ENCODE measurements around the gene MUC4. TPM values are rescaled to one million over a fixed set of nuclear protein-coding genes. Genes with fewer than 3 reads are reported as not detected.

Gene MUC4
- total and polyA plus RNA-seq, 4 donors: not detected

DNA sequence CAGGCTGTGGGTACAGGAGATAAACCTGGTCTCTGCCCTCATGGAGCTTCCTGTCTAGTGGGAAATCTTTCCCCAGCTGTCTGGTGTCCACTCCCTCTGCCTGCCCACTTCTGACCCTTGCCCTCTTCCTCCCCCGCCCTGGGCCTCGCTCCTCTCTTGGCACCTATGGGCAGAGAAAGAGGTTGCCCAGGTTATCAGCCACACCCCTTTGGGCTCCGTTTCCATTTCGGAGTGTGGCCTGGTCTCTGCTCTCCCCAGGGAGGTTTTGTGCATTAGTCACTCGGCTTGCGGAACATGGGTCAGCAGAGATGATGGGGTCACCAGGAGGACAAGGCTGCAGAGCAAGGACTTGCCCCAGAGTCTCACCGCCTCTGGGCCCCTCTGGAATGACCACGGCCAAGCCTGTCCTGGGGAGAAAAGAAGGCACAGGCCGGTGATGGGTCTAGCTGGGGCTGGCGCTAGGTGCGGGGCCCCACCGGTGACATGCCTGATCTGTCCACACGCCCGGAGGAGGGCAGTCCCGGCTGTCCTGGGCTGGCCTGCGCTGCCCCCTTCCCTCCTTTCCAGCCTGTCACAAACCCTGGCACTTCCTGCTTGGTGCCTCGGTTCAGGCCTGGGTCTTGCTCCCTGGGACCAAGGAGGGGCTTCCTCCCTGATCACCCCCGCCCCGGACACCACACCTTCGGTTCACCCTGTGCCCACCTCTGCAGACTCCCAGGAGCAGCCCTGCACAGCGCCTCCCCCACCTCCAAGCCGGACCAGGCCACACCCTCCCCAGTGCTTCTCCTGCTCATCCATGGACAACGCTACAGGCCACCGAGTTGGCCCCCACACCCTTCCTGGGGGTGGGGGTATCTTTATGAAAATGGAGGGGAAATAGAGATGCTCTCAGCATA lies 35.6 kb upstream of the MUC4 start:
- Histone ChIP-seq H3K27ac (ENCODE audit: low read depth in 1 of 2, low read length in 2 of 2) (no peak overlapping the region), H3K9ac (ENCODE audit: low read depth in 1 of 2, low read length in 2 of 2) (no peak overlapping the region), H3K36me3 (ENCODE audit: control insufficient read depth in 4 of 4, insufficient read depth in 3 of 4, low read depth in 1 of 4, low read length in 3 of 4) (no peaks in the 10 kb centered on the region), H3K27me3 (ENCODE audit: control insufficient read depth in 4 of 4, insufficient read depth in 4 of 4, low read length in 3 of 4) (no peaks in the 10 kb centered on the region), H3K9me3 (ENCODE audit: control insufficient read depth in 4 of 4, low read length in 3 of 4) (no peaks in the 10 kb centered on the region), H3K4me3 (ENCODE audit: low read depth in 1 of 3, low read length in 3 of 3) (no peak overlapping the region), H3K4me1 (ENCODE audit: control insufficient read depth in 4 of 4, insufficient read depth in 4 of 4, low read length in 3 of 4) (peaks cover 6 to 15% (median 12%) of the 10 kb centered on the region in 4 donors)
- 80% methylated on average over 24 of the region's 24 CpGs for WGBS
- DNase-seq (ENCODE audit: low spot score): no peak
- TF ChIP-seq EGR1 (IDR thresholded peaks at IDR 0.05; ENCODE audit: low read depth in 2 of 2) (peak; percentile 77 to 80), SP1 (IDR thresholded peaks at IDR 0.05) (peak; percentile 64), JUND (IDR thresholded peaks at IDR 0.05) (peak; percentile 32 to 78), FOXA1 (IDR thresholded peaks at IDR 0.05) (peak; percentile 22), RXRA (IDR thresholded peaks at IDR 0.05) (peak; percentile 79 to 92), HNF4A (conservative IDR thresholded peaks at IDR 0.05) (peak; percentile 38 to 76), GABPA (IDR thresholded peaks at IDR 0.05 in 1 of 2, conservative IDR thresholded peaks at IDR 0.05 in 1 of 2) (peak in 1 of 2 donors; percentile 29), FOXA2 (IDR thresholded peaks at IDR 0.05) (no peak)
- TF ChIP-seq, protein P1, sequence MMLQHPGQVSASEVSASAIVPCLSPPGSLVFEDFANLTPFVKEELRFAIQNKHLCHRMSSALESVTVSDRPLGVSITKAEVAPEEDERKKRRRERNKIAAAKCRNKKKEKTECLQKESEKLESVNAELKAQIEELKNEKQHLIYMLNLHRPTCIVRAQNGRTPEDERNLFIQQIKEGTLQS (IDR thresholded peaks at IDR 0.05): no peak

DNA sequence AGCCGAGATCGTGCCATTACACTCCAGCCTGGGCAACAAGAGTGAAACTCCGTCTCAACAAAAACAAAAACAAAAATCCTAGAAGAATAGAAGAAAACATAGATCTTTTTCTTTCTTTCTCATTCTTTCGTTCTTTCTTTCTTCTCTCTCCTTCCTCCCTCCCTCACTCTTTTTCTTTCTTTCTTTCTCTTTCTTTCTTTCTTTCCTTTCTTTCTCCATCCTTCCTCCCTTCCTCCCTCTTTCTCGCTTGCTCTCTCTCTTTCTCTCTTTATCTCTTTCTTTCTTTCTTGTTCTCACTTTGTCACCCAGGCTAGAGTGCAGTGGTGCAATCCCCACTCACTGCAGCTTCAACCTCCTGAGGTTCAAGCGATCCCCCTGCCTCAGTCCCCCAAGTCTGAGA lies 33.8 kb upstream of the MUC4 start:
- Histone ChIP-seq H3K4me3 (ENCODE audit: low read depth in 1 of 3, low read length in 3 of 3) (no peak overlapping the region), H3K9me3 (ENCODE audit: control insufficient read depth in 4 of 4, low read length in 3 of 4) (no peaks in the 10 kb centered on the region), H3K27ac (ENCODE audit: low read depth in 1 of 2, low read length in 2 of 2) (no peak overlapping the region), H3K27me3 (ENCODE audit: control insufficient read depth in 4 of 4, insufficient read depth in 4 of 4, low read length in 3 of 4) (no peaks in the 10 kb centered on the region), H3K9ac (ENCODE audit: low read depth in 1 of 2, low read length in 2 of 2) (no peak overlapping the region), H3K4me1 (ENCODE audit: control insufficient read depth in 4 of 4, insufficient read depth in 4 of 4, low read length in 3 of 4) (peaks cover 0 to 3% (median under 1%) of the 10 kb centered on the region in 4 donors), H3K36me3 (ENCODE audit: control insufficient read depth in 4 of 4, insufficient read depth in 3 of 4, low read depth in 1 of 4, low read length in 3 of 4) (no peaks in the 10 kb centered on the region)
- TF ChIP-seq, protein P2, sequence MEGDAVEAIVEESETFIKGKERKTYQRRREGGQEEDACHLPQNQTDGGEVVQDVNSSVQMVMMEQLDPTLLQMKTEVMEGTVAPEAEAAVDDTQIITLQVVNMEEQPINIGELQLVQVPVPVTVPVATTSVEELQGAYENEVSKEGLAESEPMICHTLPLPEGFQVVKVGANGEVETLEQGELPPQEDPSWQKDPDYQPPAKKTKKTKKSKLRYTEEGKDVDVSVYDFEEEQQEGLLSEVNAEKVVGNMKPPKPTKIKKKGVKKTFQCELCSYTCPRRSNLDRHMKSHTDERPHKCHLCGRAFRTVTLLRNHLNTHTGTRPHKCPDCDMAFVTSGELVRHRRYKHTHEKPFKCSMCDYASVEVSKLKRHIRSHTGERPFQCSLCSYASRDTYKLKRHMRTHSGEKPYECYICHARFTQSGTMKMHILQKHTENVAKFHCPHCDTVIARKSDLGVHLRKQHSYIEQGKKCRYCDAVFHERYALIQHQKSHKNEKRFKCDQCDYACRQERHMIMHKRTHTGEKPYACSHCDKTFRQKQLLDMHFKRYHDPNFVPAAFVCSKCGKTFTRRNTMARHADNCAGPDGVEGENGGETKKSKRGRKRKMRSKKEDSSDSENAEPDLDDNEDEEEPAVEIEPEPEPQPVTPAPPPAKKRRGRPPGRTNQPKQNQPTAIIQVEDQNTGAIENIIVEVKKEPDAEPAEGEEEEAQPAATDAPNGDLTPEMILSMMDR (IDR thresholded peaks at IDR 0.05; ENCODE audit: low read depth, low read length, missing input control): no peak
- TF ChIP-seq, protein P3, sequence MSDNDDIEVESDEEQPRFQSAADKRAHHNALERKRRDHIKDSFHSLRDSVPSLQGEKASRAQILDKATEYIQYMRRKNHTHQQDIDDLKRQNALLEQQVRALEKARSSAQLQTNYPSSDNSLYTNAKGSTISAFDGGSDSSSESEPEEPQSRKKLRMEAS (IDR thresholded peaks at IDR 0.05): no peak
- TF ChIP-seq HNF4A (conservative IDR thresholded peaks at IDR 0.05) (no peak), JUND (IDR thresholded peaks at IDR 0.05) (no peak), EGR1 (IDR thresholded peaks at IDR 0.05; ENCODE audit: low read depth in 2 of 2) (no peak), TAF1 (conservative IDR thresholded peaks at IDR 0.05) (no peak)
- TF ChIP-seq, protein P4, sequence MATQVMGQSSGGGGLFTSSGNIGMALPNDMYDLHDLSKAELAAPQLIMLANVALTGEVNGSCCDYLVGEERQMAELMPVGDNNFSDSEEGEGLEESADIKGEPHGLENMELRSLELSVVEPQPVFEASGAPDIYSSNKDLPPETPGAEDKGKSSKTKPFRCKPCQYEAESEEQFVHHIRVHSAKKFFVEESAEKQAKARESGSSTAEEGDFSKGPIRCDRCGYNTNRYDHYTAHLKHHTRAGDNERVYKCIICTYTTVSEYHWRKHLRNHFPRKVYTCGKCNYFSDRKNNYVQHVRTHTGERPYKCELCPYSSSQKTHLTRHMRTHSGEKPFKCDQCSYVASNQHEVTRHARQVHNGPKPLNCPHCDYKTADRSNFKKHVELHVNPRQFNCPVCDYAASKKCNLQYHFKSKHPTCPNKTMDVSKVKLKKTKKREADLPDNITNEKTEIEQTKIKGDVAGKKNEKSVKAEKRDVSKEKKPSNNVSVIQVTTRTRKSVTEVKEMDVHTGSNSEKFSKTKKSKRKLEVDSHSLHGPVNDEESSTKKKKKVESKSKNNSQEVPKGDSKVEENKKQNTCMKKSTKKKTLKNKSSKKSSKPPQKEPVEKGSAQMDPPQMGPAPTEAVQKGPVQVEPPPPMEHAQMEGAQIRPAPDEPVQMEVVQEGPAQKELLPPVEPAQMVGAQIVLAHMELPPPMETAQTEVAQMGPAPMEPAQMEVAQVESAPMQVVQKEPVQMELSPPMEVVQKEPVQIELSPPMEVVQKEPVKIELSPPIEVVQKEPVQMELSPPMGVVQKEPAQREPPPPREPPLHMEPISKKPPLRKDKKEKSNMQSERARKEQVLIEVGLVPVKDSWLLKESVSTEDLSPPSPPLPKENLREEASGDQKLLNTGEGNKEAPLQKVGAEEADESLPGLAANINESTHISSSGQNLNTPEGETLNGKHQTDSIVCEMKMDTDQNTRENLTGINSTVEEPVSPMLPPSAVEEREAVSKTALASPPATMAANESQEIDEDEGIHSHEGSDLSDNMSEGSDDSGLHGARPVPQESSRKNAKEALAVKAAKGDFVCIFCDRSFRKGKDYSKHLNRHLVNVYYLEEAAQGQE (IDR thresholded peaks at IDR 0.05): no peak
- no peak for DNase-seq (ENCODE audit: low spot score)
- 92% methylated on average over 6 of the region's 6 CpGs for WGBS

Measured in liver (tissue), 9 donors.